Type B pancreatic cell (in vitro differentiated cells): ENCODE results near the gene ADARB1. TPM values are rescaled to one million over a fixed set of nuclear protein-coding genes. Genes with fewer than 3 reads are reported as not detected.

ENCODE experiments used
- DNase-seq: peaks from one replicate; pipeline ENCODE4 v3.0.0; 2021; ENCODE audit warnings: mixed read lengths; ENCODE audit not compliant: unreplicated experiment; ENCODE audit errors: extremely low spot score
- H3K27ac Mint-ChIP-seq: 2 replicates; pipeline ENCODE4 v1.8.0; 2021; ENCODE audit warnings: mild to moderate bottlenecking, mixed read lengths
- H3K27me3 Mint-ChIP-seq: 2 replicates; pipeline ENCODE4 v1.8.0; 2021; ENCODE audit warnings: mixed read lengths
- H3K36me3 Mint-ChIP-seq: 2 replicates; pipeline ENCODE4 v1.8.0; 2021; ENCODE audit warnings: mixed read lengths
- H3K4me1 Mint-ChIP-seq: one replicate; pipeline ENCODE4 v1.8.0; 2021; ENCODE audit warnings: mixed read lengths; ENCODE audit not compliant: unreplicated experiment
- H3K4me3 Mint-ChIP-seq: 2 replicates; pipeline ENCODE4 v1.8.0; 2021; ENCODE audit warnings: mild to moderate bottlenecking, mixed read lengths
- H3K9me3 Mint-ChIP-seq: 2 replicates; pipeline ENCODE4 v1.8.0; 2021; ENCODE audit warnings: mixed read lengths
- CTCF ChIP-seq: fragments of 200-600 bp; sonication (generic); conservative IDR thresholded peaks from 2 replicates; pipeline ENCODE4 v1.5.0; 2021; ENCODE audit warnings: antibody characterized with exemption, mild to moderate bottlenecking
- total RNA-seq: library from RNA; stranded (reverse); gene quantifications from 2 replicates; pipeline ENCODE4 v1.2.1, GENCODE V29; 2021; ENCODE audit warnings: low replicate concordance

ADARB1 gene
- total RNA-seq, 1 donor from 2014 or later = 20.7 TPM

GRCh38 chr21:45162115-45162514 lies 87.7 kb downstream of the ADARB1 start:
- no peaks in the 10 kb centered on the region for H3K36me3 Mint-ChIP-seq
- no peaks in the 10 kb centered on the region for H3K9me3 Mint-ChIP-seq
- no peaks in the 10 kb centered on the region for H3K27me3 Mint-ChIP-seq
- TF ChIP-seq CTCF = no peak
- peak; percentile 52 for DNase-seq
- H3K4me3 Mint-ChIP-seq = no peak overlapping the region
- H3K4me1 Mint-ChIP-seq = peaks cover 7% of the 10 kb centered on the region
- H3K27ac Mint-ChIP-seq = no peak overlapping the region

- Mint-ChIP-seq H3K9me3 (no peaks in the 10 kb centered on the region), H3K27ac (no peak overlapping the region), H3K36me3 (no peaks in the 10 kb centered on the region), H3K27me3 (no peaks in the 10 kb centered on the region), H3K4me3 (no peak overlapping the region), H3K4me1 (peaks cover 7% of the 10 kb centered on the region)
- DNase-seq = peak; percentile 56
- TF ChIP-seq CTCF = no peak
Measured at GRCh38 chr21:45162809-45163208, 88.4 kb downstream of the ADARB1 start.

GRCh38 chr21:45163413-45164123 lies 89.2 kb downstream of the ADARB1 start:
- H3K4me1 Mint-ChIP-seq = peaks cover 7% of the 10 kb centered on the region
- H3K27ac Mint-ChIP-seq = no peak overlapping the region
- no peaks in the 10 kb centered on the region for H3K27me3 Mint-ChIP-seq
- no peak for TF ChIP-seq CTCF
- H3K4me3 Mint-ChIP-seq = no peak overlapping the region
- no peaks in the 10 kb centered on the region for H3K9me3 Mint-ChIP-seq
- no peaks in the 10 kb centered on the region for H3K36me3 Mint-ChIP-seq
- peak; percentile 62 for DNase-seq

- no peak overlapping the region for H3K4me3 Mint-ChIP-seq
- DNase-seq = peak; percentile 59
- H3K4me1 Mint-ChIP-seq = peaks cover 7% of the 10 kb centered on the region
- no peaks in the 10 kb centered on the region for H3K9me3 Mint-ChIP-seq
- TF ChIP-seq CTCF = no peak
- no peaks in the 10 kb centered on the region for H3K27me3 Mint-ChIP-seq
- no peaks in the 10 kb centered on the region for H3K36me3 Mint-ChIP-seq
- no peak overlapping the region for H3K27ac Mint-ChIP-seq
Measured at GRCh38 chr21:45164124-45164511, 89.7 kb downstream of the ADARB1 start.

GRCh38 chr21:45164838-45165237 lies 90.5 kb downstream of the ADARB1 start:
- no peaks in the 10 kb centered on the region for H3K9me3 Mint-ChIP-seq
- no peak for TF ChIP-seq CTCF
- no peak overlapping the region for H3K27ac Mint-ChIP-seq
- DNase-seq = peak; percentile 37
- peaks cover 7% of the 10 kb centered on the region for H3K4me1 Mint-ChIP-seq
- no peaks in the 10 kb centered on the region for H3K27me3 Mint-ChIP-seq
- no peak overlapping the region for H3K4me3 Mint-ChIP-seq
- H3K36me3 Mint-ChIP-seq = no peaks in the 10 kb centered on the region
